Thyroid gland (tissue), 4 donors: Measurements from ENCODE around the gene PAM. TPM values are rescaled to one million over a fixed set of nuclear protein-coding genes. Genes with fewer than 3 reads are reported as not detected.

Experiments
- DNase-seq, 2 donors: peaks; one replicate each; pipeline ENCODE4 v3.0.0-alpha.2; 2019
- H3K27ac ChIP-seq, 3 donors: fragments of 200-600 bp; sonication (generic); 1 replicate in 2 of 3; 2 replicates in 1 of 3; pipeline ENCODE4 v1.5.1; 2016 to 2019; ENCODE audit warnings: mild to moderate bottlenecking in 1 of 3, moderate library complexity in 1 of 3
- H3K27me3 ChIP-seq: fragments of 200-600 bp; sonication (generic); one replicate; pipeline ENCODE4 v1.5.1; 2019
- H3K36me3 ChIP-seq, 2 donors: fragments of 200-600 bp; sonication (generic); one replicate each; pipeline ENCODE4 v1.5.1; 2016 to 2019
- H3K4me1 ChIP-seq, 2 donors: fragments of 200-600 bp; sonication (generic); one replicate each; pipeline ENCODE4 v1.5.1; 2017 to 2019
- H3K4me3 ChIP-seq, 3 donors: fragments of 200-600 bp; sonication (generic); replicated peaks in 1 of 3; 1 replicate in 2 of 3; 2 replicates in 1 of 3; pipeline ENCODE4 v1.5.1; 2016; ENCODE audit warnings: mild to moderate bottlenecking in 1 of 3
- H3K9me3 ChIP-seq: fragments of 200-600 bp; sonication (generic); one replicate; pipeline ENCODE4 v1.5.1; 2017
- CTCF ChIP-seq, 6 experiments: fragments of 200-600 bp in 3 of 6; fragments of 450-650 bp in 3 of 6; sonication (generic) in 3 of 6; IDR thresholded peaks; one replicate each; pipeline ENCODE4 v1.5.1; 2016 to 2019; ENCODE audit warnings: antibody characterized with exemption in 6 of 6, mild to moderate bottlenecking in 2 of 6, inconsistent platforms in 1 of 6, moderate library complexity in 1 of 6
- POLR2A ChIP-seq, 2 donors: fragments of 450-650 bp; IDR thresholded peaks; one replicate each; pipeline ENCODE4 v1.6.1; 2017; ENCODE audit warnings: antibody characterized with exemption in 2 of 2, mild to moderate bottlenecking in 2 of 2, moderate library complexity in 1 of 2
- WGBS, 2 donors: methylation state at CpG; one replicate each; pipeline ENCODE4 v1.1.5; 2017; 5-methylcytosine and 5-hydroxymethylcytosine counted together
- intact Hi-C: fragments of 100-400 bp; cut with DNase I; formaldehyde crosslinking; loops from one replicate; pipeline ENCODE4 v1.15.1; 2023
- total RNA-seq, 4 donors: library from RNA; depleted of rRNA; stranded (reverse); fragments of >200 nt; gene quantifications; one replicate each; pipeline ENCODE4 v1.2.3, GENCODE V29; 2016

Gene PAM
- total RNA-seq: 100 to 1,000 TPM; 175 to 250 (median 202) TPM

GRCh38 chr5:102754767-102755431 is at the start of gene PAM:
PAM (plus strand) TSS chr5:102755305; CDS start chr5:102866196, 110,891 bp downstream.
- WGBS, 2 donors: 0% methylated on average over 13 of the region's 65 CpGs; no CpG with 5 or more reads in 1 of the 2 donors
- intact Hi-C loops: no loop called here
- TF ChIP-seq POLR2A (IDR thresholded peaks at IDR 0.05) (peak in 1 of 2 donors; percentile 86), CTCF (IDR thresholded peaks at IDR 0.05) (no peak)
- peak; percentile 80 to 81 for DNase-seq
- H3K4me3 ChIP-seq: peak within 1 kb of the TSS; percentile 68 to 88 (median 83)
- H3K27ac ChIP-seq: peak within 1 kb of the TSS; percentile 30 to 82 (median 51)
- H3K27me3 ChIP-seq: no peaks in the 10 kb centered on the region
- H3K4me1 ChIP-seq: peaks cover 0 to 7% of the 10 kb centered on the region in 2 donors
- H3K9me3 ChIP-seq: no peaks in the 10 kb centered on the region
- no peaks in the 10 kb centered on the region for H3K36me3 ChIP-seq

GRCh38 chr5:102711525-102712385 is 43.4 kb upstream of the PAM start:
- no peak overlapping the region for H3K4me3 ChIP-seq
- 86 to 88% methylated on average over 8 of the region's 8 CpGs for WGBS, 2 donors
- H3K4me1 ChIP-seq: no peaks in the 10 kb centered on the region
- no peak for DNase-seq
- H3K27me3 ChIP-seq: no peaks in the 10 kb centered on the region
- H3K9me3 ChIP-seq: no peaks in the 10 kb centered on the region
- H3K36me3 ChIP-seq: no peaks in the 10 kb centered on the region
- intact Hi-C loops: no loop called here
- no peak overlapping the region for H3K27ac ChIP-seq
- TF ChIP-seq CTCF (IDR thresholded peaks at IDR 0.05) (no peak), POLR2A (IDR thresholded peaks at IDR 0.05) (no peak)

GRCh38 chr5:102713278-102713677 is 41.8 kb upstream of the PAM start:
- Histone ChIP-seq H3K27me3 (no peaks in the 10 kb centered on the region), H3K9me3 (no peaks in the 10 kb centered on the region), H3K36me3 (no peaks in the 10 kb centered on the region), H3K4me3 (no peak overlapping the region), H3K4me1 (no peaks in the 10 kb centered on the region), H3K27ac (no peak overlapping the region)
- 90 to 97% methylated on average over 2 of the region's 2 CpGs for WGBS, 2 donors
- intact Hi-C loops: no loop called here
- DNase-seq: no peak
- TF ChIP-seq POLR2A (IDR thresholded peaks at IDR 0.05) (no peak), CTCF (IDR thresholded peaks at IDR 0.05) (no peak)

GRCh38 chr5:102713682-102714231 is 41.3 kb upstream of the PAM start:
- 52 to 63% methylated on average over 6 of the region's 6 CpGs for WGBS, 2 donors
- TF ChIP-seq POLR2A (IDR thresholded peaks at IDR 0.05) (no peak), CTCF (IDR thresholded peaks at IDR 0.05) (no peak)
- Histone ChIP-seq H3K27ac (no peak overlapping the region), H3K27me3 (no peaks in the 10 kb centered on the region), H3K4me1 (no peaks in the 10 kb centered on the region), H3K4me3 (no peak overlapping the region), H3K9me3 (no peaks in the 10 kb centered on the region), H3K36me3 (no peaks in the 10 kb centered on the region)
- no peak for DNase-seq
- intact Hi-C loops: no loop called here
